ENCODE measurements around the gene CREBRF.

DNA sequence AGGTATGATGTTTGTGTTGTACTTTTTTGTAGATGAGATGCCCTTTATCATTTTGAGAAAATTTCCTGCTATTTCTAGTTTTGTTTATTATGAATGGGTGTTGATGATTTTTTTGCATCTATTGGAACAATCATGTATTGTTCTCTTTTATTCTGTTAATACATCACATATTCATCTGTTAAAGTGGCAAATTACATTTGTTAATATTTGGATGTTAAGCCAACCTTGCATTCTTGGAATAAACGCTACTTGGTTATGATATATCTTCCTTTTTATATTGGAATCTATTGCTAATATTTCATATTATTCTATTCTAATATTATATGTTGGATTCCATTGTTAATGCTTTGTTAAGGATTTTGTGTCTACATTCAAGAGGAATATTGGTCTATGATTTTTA, 63.6 kb downstream of the CREBRF start:
- TF ChIP-seq CTCF (IDR thresholded peaks at IDR 0.05) (no peak), POLR2A (IDR thresholded peaks at IDR 0.05) (no peak), POLR2AphosphoS5 (IDR thresholded peaks at IDR 0.05) (no peak)

Measured in breast epithelium (tissue), 3 donors.